HEK293T (cell line): ENCODE measurements around the gene METTL25B.

Source experiments
- BHLHE40 ChIP-seq: fragments of 450-650 bp; IDR thresholded peaks from 2 replicates; pipeline ENCODE4 v1.6.1; 2016; ENCODE audit warnings: mild to moderate bottlenecking, moderate library complexity, borderline replicate concordance
- FOXA1 ChIP-seq: fragments of 450-650 bp; IDR thresholded peaks from 2 replicates; pipeline ENCODE4 v1.6.1; 2016; ENCODE audit warnings: mild to moderate bottlenecking
- FOXM1 ChIP-seq: fragments of 450-650 bp; IDR thresholded peaks from 2 replicates; pipeline ENCODE4 v1.6.1; 2017; ENCODE audit warnings: mild to moderate bottlenecking, borderline replicate concordance
- LEF1 ChIP-seq: fragments of 450-650 bp; IDR thresholded peaks from 2 replicates; pipeline ENCODE4 v1.6.1; 2017; ENCODE audit warnings: mild to moderate bottlenecking, borderline replicate concordance
- NFRKB ChIP-seq: fragments of 450-650 bp; IDR thresholded peaks from 2 replicates; pipeline ENCODE4 v1.6.1; 2016; ENCODE audit warnings: mild to moderate bottlenecking, moderate library complexity
- PKNOX1 ChIP-seq: fragments of 450-650 bp; IDR thresholded peaks from 2 replicates; pipeline ENCODE4 v1.6.1; 2016
- SP1 ChIP-seq: fragments of 450-650 bp; IDR thresholded peaks from 2 replicates; pipeline ENCODE4 v1.6.1; 2017
- SUZ12 ChIP-seq: fragments of 450-650 bp; IDR thresholded peaks from 2 replicates; pipeline ENCODE4 v1.6.1; 2016; ENCODE audit warnings: mild to moderate bottlenecking
- TARDBP ChIP-seq: fragments of 450-650 bp; IDR thresholded peaks from 2 replicates; pipeline ENCODE4 v1.6.1; 2016
- ZNF384 ChIP-seq: fragments of 450-650 bp; IDR thresholded peaks from 2 replicates; pipeline ENCODE4 v1.6.1; 2016

GRCh38 chr1:156691665-156692440, 36.4 kb upstream of the METTL25B start:
- TF ChIP-seq PKNOX1 = peak; percentile 77
- no peak for TF ChIP-seq SUZ12
- TF ChIP-seq LEF1 = no peak
- TF ChIP-seq ZNF384 = no peak
- TF ChIP-seq TARDBP = no peak
- TF ChIP-seq FOXA1 = no peak
- TF ChIP-seq NFRKB = no peak
- no peak for TF ChIP-seq FOXM1
- no peak for TF ChIP-seq BHLHE40
- no peak for TF ChIP-seq SP1
